Measurements from ENCODE around the gene MRPL3.

DNA sequence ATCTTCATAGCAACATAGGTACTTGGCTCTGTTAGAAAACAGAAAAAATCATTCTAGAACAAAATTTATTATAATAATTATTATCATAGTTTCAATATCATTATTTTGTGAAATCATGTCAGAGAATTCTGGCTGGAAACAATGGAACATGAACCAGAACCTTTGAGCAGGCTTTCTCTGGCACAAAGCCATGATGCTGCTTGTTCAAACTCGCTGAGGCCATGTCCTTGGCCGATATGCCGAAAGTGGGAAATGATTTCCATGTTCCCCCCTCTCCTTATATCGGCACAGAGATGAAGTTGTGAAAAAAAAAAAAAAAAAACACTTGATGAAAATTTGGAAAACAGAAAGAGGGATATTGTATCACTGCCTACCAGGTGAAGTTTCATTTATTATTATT, 49.0 kb upstream of the MRPL3 start:
- TF ChIP-seq CTCF (IDR thresholded peaks at IDR 0.05; ENCODE audit: insufficient read depth, low read length) (no peak), POLR2AphosphoS5 (IDR thresholded peaks at IDR 0.05; ENCODE audit: low read depth) (no peak), GABPA (IDR thresholded peaks at IDR 0.05; ENCODE audit: low read depth) (no peak), SPI1 (IDR thresholded peaks at IDR 0.05; ENCODE audit: borderline replicate concordance, low read depth) (no peak)
- TF ChIP-seq, protein P1, sequence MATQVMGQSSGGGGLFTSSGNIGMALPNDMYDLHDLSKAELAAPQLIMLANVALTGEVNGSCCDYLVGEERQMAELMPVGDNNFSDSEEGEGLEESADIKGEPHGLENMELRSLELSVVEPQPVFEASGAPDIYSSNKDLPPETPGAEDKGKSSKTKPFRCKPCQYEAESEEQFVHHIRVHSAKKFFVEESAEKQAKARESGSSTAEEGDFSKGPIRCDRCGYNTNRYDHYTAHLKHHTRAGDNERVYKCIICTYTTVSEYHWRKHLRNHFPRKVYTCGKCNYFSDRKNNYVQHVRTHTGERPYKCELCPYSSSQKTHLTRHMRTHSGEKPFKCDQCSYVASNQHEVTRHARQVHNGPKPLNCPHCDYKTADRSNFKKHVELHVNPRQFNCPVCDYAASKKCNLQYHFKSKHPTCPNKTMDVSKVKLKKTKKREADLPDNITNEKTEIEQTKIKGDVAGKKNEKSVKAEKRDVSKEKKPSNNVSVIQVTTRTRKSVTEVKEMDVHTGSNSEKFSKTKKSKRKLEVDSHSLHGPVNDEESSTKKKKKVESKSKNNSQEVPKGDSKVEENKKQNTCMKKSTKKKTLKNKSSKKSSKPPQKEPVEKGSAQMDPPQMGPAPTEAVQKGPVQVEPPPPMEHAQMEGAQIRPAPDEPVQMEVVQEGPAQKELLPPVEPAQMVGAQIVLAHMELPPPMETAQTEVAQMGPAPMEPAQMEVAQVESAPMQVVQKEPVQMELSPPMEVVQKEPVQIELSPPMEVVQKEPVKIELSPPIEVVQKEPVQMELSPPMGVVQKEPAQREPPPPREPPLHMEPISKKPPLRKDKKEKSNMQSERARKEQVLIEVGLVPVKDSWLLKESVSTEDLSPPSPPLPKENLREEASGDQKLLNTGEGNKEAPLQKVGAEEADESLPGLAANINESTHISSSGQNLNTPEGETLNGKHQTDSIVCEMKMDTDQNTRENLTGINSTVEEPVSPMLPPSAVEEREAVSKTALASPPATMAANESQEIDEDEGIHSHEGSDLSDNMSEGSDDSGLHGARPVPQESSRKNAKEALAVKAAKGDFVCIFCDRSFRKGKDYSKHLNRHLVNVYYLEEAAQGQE (IDR thresholded peaks at IDR 0.05; ENCODE audit: insufficient replicate concordance, low read depth) = no peak
